HG02970 (cell line): ENCODE measurements around the gene BTRC.
"Not testable (repeated sequence)": the region's sequence is repeated elsewhere in the genome, so short reads cannot be mapped to it uniquely, and the experiment has no call there.

Source experiments
- ATAC-seq: cut with Tn5 transposase; IDR thresholded peaks from one replicate; pipeline ENCODE4 v1.9.1; 2021; ENCODE audit warnings: mild to moderate bottlenecking, moderate library complexity, moderate number of reproducible peaks; ENCODE audit not compliant: unreplicated experiment, low FRiP score

Gene BTRC

DNA sequence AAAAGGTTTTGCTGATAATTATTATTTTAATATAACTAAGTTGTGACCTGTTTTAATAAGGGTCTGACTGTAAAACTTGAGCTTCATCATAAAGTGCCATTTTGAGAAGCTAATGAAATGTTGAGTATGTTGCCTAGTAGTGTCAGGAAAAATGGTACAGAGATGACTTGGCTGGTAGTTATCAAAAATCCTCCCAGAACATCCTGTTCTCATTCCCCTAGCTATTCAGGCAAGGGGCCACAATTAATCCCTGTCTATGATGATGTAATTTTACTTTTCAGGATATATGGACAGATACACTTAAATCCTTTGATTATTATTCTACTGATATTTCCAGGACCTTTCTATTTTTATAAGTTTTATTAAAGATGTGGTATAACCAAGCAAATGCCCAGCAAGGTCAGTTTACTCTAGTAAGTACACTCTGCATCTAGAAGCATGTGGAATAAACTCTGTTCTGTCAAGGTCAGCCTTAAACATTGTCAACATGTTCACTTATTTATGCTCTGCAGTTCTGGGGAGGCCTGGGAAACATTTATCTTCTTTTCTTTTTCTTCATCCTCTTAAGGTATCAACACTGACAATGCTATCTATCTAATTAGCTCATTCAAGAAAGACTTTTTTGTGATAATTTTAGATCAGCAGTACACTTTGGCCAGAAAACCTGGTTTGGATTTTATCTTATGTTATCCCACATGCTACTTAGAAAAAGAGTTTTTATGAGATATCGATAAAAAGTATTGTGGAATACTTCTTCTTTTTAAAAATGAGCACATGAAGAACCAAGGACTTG lies 32.1 kb downstream of the BTRC start:
- ATAC-seq: no peak

DNA sequence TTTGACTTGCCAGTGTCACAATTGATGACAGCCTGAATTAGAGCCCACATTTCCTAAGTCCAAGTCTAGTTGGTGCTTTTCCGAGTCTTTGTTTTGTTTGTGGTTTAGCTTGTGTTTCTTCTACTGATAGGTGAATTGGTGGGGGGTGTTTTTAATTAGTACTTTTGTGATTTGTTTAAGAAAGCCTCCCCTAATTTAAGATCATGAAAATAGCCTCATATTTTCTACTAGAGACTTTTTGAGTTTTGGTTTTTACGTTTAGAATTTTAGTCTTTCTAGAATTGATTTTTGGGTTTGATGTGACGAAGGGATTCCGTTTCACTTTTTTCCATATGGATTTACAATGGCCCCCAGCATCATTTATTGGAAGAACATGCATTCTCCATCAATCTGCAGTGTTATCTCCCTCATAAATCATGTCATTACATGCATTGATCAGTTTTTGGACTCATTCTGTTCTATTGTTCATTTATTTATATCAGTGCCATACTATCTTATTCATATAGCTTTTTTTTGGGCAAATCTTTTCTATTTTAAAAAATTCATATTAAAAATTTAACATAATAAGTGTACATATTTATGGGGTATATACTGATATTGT lies 32.8 kb downstream of the BTRC start:
- no peak for ATAC-seq

DNA sequence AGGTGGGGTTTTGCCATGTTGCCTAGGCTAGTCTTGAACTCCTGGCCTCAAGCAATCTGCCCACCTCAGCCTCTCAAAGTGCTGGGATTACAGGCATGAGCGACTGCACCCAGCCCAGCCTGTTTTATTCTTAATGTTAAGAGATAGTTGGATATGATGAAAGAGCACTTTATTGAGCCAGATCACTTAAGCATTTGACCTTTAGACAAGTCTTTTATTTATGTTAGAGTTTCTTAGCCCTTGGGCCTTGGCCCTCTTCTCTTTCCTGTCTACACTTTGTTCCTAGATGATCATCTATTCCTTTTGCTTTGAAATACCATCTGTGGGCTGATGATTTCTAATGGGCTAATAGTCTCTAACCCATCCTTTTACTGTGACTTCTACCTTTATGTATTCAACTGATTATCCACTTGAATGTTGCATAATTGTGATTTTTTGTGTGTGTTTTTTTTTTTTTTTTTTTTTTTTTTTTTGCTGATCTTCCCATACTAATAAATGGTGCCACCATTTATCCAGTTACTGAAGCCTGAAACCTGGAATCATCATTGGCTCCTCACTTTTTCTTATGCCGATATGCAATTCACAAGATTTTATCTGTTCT lies 34.8 kb downstream of the BTRC start:
- no peak for ATAC-seq

DNA sequence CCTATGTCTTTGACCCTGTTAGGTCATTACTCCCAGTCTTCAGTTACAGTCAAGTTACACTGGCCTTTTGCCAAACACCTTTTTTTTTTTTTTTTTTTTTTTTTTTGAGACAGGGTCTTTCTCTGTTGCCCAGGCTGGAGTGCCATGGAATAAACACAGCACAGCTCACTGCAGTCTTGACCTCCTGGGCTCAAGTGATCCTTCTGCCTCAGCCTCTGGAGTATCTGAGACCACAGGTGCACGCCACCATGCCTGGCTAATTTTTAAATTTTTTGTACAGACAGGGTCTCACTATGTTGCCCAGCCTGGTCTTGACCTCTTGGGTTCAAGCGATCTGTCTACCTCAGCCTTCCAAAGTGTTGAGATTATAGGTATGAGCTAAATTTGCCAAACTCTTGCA lies 35.6 kb downstream of the BTRC start:
- not testable (repeated sequence) for ATAC-seq

DNA sequence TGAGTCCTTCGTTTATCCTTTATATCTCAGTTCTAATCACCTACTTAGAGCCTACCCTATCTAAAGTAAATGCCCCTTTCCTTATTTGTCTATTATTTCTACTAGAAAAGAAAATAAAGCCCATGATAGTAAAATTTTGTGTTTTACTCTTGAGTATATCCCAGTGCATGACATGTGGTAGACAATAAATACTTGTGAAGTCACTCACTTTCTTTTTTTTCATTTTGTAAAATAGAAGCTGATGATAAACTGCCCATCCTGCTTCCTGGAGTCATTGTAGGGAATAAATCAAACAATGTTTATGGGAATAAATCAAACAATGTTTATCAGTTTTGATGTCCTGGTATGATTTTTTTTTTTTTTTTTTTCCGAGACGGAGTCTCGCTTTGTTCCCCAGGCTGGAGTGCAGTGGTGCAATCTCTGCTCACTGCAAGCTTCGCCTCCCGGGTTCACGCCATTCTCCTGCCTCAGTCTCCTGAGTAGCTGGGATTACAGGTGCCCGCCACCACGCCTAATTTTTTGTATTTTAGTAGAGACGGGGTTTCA lies 36.1 kb downstream of the BTRC start:
- ATAC-seq: no peak

DNA sequence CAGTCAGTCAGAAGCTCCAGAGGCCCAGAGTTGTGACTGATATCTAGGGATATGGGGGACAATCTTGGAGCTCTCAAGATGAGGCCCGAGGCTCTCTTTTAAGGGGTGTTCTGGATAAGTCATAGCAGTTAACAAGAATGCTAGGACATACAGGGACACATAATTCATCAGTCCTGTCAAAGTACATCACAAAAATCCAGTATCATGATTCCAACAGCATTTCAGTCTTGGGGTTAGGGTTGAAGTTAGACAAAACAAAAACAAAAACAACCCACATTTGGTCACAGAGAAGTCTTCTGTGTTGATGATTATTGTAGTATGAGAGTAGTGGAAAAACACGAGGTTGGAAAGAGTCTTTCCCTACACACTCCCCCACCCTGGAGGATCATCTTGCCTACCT lies 39.4 kb downstream of the BTRC start:
- ATAC-seq: no peak

DNA sequence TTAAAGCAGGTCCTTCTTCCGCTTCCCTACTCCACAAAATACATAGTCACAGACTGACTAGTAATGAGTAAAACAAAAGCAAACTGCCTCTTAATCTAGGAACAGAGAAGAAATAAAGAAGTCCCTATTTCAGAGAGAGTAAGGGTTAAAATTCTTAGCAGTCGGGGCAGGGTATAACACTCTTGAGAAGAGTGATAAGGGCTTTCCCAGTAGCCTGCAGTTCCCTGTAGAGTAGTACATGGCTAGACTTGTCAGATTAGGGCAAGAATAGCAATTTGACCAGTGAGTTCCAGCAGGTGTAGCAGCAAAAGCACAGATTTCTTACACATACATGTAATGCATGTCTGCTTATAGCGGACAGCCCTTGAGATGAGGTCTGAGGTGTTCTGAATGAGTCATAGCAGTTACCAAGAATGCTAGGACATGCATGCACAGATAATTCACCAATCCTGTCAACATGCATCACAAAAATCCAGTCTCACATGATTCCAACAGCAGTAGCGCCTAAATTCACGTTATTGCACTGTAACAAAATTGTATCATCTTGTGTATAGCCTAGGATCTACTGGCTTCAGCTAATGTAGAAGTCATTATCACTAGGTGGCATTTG lies 40.7 kb downstream of the BTRC start:
- ATAC-seq: no peak

DNA sequence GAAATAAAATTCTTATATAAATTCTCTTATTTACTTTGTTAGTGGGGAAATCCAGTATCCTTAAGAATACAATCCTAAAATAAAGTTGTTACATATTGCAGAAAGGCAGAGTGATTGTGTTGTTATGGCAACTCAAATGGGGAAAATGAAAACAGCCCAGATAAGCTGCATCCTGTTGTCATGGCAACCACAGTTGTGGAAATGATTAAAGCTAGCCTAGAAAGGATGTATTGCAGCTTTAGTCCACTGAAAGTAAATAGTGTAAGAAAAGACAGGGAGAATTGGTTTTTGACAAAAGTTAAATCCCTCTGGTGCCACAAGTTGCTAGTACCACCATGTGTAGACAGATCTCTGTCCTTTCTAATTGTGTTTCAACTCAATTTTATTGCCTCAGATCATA lies 43.2 kb downstream of the BTRC start:
- no peak for ATAC-seq

DNA sequence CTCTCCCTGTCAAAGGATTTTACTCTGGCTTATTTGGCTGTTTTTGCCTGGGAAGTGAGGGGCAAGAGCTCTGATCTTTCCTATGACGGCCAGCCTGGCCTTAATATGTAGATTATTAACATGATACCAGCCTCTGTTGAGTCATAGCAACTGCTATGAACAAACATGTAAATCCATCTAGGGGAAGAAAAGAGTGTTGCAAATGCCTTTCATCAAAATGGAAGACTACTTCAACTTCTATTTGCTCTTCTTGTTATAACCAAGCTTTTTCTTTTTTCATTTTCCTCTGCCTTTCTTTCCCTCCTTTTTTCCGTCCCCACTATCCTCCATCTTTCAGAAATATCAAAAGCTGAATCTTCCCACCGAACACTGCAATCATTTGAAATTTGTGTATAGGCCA lies 46.6 kb downstream of the BTRC start:
- ATAC-seq: no peak

DNA sequence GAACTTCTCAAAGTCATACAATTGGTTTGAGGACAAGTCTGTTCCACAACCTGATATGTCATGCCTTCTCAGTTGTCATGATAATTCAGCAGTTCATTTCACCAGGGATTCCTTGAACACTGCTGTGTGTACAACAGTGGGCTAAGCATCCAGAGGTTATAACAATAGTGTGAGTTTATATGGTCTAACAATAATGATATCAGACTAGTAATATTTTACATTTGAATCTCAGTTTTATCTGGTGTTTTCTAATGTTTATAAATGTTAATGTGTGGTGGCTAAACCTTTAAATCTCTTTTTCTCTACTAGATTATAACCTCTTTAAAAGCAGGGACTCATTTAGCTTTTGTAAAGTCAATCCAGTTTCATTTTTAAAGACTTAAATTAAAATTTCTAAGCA lies 48.7 kb downstream of the BTRC start:
- ATAC-seq: no peak

DNA sequence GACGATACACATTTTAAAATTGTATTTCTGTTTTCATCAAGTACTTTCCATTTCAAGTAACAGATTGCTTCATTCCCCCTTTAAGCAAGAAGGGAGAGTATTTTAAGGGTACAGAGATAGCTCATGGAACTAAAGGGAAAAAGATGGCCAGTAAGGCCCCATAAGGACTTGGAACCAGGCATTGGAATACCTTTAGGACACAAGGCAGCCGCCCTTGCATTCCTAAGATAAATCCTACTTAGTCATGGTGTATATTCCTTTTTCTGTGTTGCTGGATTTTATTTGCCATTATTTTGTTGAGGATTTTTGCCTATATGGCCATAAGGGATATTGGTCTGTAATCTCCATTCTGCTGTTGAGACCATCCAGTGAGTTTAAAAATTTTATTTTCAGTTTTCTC lies 49.2 kb downstream of the BTRC start:
- no peak for ATAC-seq

DNA sequence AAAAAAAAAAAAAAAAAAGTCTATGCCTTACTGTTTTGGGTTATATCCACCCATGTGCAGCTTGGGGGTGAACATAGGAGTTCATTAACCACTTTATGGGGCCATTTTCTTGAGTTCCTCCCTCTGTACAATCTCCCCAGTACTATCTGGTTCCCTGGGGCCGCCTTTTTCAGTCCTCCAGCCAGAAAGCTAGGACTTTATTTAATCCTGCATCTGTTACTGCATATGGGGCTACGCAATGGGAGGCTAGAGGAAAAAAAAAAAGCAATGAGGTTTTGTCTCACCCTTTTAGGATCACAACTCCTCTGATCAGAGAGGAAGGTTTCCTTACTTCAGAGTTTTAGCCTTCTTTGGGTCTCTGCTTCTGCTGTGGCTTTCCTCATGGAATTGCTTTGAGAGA lies 51.0 kb downstream of the BTRC start:
- ATAC-seq: no peak

DNA sequence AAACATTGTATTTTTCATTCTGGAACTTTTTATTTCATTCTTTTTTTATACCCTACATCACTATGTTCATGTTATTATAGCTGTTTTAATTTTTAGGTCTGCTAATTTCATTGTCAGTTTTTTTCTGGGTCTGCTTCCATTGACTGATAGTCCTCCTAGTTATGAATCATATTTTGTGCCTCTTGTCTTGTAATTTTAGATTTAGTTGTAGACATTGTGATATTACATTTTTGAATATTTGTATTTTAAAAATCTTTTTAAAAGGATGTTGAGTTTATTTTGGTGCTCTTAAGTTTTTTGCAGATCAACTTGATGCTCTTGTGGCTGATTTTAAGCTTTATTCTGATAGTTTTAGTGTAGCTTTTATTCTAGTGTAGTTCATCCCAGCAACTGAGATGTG lies 57.6 kb downstream of the BTRC start:
- no peak for ATAC-seq

DNA sequence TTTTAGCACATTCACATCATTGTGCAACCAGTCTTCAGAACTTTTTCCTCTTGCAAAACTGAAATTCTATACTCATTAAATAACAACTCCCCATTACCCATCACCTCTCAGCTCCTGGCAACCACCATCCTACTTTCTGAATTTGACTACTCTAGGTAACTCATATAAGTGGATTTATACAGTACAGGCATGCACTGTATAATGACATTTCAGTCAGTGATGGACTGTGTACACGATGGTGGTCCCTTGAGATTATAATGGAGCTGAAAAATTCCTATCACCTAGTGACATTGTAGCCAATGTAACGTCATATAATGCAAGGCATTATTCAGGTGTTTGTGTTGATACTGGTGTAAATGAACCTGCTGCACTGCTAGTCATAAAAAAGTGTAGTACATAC lies 60.1 kb downstream of the BTRC start:
- no peak for ATAC-seq

DNA sequence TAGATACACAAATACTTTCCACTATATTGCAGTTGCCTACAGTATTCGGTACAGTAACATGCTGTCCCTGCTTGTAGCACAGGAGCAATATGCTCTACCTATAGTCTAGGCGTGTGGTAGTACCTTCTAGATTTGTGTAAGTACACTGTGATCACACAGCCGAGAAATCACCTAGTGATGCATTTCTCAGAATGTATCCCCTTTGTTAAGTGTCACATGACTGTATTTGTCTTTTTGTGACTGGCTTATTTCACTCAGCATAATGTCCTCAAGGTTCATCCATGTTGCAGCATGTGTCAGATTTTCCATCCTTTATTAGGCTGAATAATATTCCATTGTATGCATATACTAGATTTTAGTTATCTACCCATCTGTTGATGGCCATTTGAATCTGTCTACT lies 61.9 kb downstream of the BTRC start:
- no peak for ATAC-seq

DNA sequence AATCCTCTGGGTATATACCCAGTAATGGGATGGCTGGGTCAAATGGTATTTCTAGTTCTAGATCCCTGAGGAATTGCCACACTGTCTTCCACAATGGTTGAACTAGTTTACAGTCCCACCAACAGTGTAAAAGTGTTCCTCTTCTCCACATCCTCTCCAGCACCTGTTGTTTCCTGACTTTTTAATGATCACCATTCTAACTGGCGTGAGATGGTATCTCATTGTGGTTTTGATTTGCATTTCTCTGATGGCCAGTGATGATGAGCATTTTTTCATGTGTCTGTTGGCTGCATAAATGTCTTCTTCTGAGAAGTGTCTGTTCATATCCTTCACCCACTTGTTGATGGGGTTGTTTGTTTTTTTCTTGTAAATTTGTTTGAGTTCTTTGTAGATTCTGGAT lies 68.0 kb downstream of the BTRC start:
- not testable (repeated sequence) for ATAC-seq

DNA sequence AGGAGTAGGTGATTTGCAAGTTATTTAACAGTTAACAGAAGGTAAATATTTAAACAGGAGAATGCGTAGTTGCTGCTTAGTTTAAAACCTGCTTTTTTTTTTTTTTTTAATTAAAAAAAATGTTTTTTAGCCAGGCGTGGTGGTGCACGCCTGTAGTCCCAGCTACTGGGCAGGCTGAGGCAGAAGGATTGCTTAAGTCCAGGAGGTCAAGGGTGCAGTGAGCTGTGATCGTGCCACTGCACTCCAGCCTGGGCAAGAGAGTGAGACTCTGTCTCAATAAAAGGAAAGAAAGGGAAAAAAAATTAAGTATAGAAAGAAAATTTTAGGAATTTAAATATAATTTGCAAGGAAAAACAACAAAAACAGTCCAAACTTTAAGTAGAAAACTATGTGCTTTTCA lies 71.6 kb downstream of the BTRC start:
- ATAC-seq: no peak

DNA sequence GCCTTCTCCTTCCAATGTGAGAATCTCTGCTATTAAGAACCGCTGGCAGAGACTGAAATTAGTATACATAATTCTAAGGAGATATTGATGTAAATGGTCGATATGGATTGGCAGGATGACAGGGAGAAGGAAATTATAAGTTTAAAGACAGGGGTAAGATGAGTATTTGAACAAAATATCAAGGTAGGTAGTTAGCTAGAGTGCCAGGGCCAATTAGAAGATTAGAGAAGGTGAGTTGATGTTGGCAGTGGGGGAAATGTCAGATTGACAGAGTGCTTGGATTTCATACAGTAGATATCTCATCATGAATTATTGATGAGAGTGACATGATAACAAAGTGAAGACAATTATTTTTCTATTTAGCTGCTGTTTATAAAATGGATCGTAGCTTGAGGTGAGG lies 74.1 kb downstream of the BTRC start:
- no peak for ATAC-seq

DNA sequence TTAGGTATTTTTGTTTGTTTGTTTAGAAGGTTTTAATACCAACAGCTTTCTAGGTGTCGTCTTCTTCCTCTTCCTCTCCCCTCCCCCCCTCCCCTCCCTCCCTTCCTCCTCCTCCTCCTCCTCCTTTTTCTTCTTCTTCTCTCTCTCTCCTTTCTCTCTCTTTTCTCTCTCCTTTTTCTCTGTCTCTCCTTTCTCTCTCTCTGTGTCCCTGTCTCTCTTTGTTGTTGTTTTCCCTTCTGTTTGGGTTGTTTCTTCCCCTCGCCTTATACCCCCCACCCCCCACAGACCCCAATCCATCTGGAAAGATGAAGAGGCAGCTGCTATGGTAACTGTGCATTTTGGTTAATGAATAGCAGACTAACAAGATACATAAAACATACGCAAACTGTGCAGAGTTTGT lies 75.5 kb downstream of the BTRC start:
- no peak for ATAC-seq

DNA sequence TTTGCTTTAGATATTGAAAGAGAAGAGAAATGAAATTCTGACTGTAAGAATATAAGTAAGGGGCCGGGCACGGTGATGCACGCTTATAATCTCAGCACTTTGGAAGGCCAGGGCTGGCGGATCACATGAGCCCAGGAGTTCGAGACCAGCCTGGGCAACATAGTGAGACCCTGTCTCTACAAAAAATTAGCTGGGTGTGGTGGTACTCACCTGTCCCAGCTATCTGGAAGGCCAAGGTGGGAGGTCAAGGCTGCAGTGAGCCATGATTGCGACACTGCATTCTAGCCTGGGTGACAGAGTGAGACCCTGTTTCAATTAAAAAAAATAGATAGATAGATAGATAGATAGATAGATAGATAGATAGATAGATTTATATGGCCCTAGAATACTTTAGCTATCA lies 82.3 kb downstream of the BTRC start:
- no peak for ATAC-seq

DNA sequence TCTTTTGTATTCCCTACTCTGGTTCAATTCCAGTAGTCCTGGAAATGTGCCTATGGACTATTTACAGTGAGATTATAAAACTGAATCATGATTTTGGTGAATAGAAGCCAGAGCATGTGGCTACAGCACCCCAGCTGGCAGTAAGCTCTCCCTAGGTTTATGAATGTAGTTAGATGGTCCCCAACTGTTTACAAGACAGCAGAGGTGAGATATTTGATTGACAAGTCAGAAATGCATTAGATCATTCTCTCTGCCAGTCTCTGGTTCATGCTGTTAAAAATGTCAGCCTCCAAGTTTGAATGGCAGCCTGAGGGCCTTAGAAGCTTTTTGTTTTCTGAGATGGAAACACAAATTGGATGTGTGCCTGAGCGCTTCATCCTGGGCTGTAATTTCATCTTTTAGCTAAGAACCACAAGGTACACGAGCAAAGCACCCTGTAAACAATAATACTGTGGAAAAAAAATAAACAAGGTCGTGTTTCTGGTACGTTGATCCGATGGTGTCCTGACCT lies 85.0 kb downstream of the BTRC start:
- no peak for ATAC-seq
